ENCODE measurements around the gene ZNF892.
"Not testable (repeated sequence)": the region's sequence is repeated elsewhere in the genome, so short reads cannot be mapped to it uniquely, and the experiment has no call there.

ZNF892 gene

DNA sequence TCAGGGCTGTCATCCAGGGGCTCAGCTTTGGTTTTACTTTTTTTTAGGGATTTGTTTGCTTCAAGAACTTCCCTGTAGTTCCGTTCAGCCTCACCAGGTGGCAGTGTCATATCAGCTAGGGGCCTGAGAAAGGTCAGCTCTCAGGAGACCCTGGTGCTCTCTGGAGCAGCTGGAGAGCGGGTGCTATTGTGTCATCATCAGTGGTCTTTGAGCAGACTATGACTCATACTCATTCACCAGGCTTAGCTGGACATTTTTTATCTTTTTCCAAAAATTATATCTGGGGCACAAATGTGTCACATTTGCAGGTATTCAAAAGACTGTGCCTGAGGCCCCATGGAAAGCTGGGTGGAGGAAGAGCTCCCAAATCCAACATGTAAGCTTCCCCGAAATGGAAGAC is 24.4 kb downstream of the ZNF892 start:
- DNase-seq, result peak; percentile 54

GRCh38 chr2:95232232-95232631 is 24.9 kb downstream of the ZNF892 start:
- peak; percentile 2 for DNase-seq

GRCh38 chr2:95234286-95234785 is 27.0 kb downstream of the ZNF892 start:
- no peak for DNase-seq

GRCh38 chr2:95234816-95235215 is 27.5 kb downstream of the ZNF892 start:
- no peak for DNase-seq

GRCh38 chr2:95238131-95238530 is 30.8 kb downstream of the ZNF892 start:
- DNase-seq, result no peak

- DNase-seq, result no peak
Observed at GRCh38 chr2:95240091-95240490, 32.8 kb downstream of the ZNF892 start.

DNA sequence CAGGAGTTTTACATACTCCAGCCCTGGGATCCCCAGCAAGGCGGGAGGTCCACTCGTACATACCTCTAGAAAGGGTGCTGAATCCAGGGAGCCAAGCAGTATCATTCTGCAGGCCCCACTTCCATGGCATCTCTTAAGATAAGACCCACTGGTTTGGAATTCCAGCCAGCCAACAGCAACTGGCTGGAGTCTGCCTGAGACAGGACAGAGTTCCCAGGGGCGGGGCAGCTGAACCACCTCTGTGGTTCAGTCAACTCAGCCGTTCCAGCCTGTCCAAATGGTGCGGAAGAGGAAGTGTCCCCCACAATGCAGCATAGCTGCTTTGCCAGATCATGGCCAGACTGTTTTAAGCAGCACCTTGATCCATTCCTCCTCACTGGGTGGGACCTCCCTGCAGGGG is 33.2 kb downstream of the ZNF892 start:
- no peak for DNase-seq

- DNase-seq, result not testable (repeated sequence)
Observed at GRCh38 chr2:95242084-95242483, 34.8 kb downstream of the ZNF892 start.
